BLaER1 (cell line): ENCODE results near the gene OSBPL10.

Experiments used
- H3K27ac ChIP-seq: shearing (Covaris generic); formaldehyde crosslinking; 2 replicates; pipeline ENCODE4 v1.8.1; 2022
- H3K27me3 ChIP-seq: shearing (Covaris generic); formaldehyde crosslinking; 2 replicates; pipeline ENCODE4 v1.8.1; 2022
- H3K36me3 ChIP-seq: shearing (Covaris generic); formaldehyde crosslinking; 2 replicates; pipeline ENCODE4 v1.8.1; 2022
- H3K4me1 ChIP-seq: shearing (Covaris generic); formaldehyde crosslinking; 2 replicates; pipeline ENCODE4 v1.8.1; 2022
- H3K4me2 ChIP-seq: shearing (Covaris generic); formaldehyde crosslinking; 2 replicates; pipeline ENCODE4 v1.8.1; 2022
- H3K4me3 ChIP-seq: shearing (Covaris generic); formaldehyde crosslinking; 2 replicates; pipeline ENCODE4 v1.8.1; 2022
- H3K9ac ChIP-seq: shearing (Covaris generic); formaldehyde crosslinking; 2 replicates; pipeline ENCODE4 v1.8.1; 2022
- H3K9me3 ChIP-seq: shearing (Covaris generic); formaldehyde crosslinking; 2 replicates; pipeline ENCODE4 v1.8.1; 2022
- H4K20me1 ChIP-seq: shearing (Covaris generic); formaldehyde crosslinking; 2 replicates; pipeline ENCODE4 v1.8.1; 2022
- Cebpa-rat ChIP-seq: shearing (Covaris generic); IDR thresholded peaks from 2 replicates; pipeline ENCODE4 v1.8.1; 2022

The OSBPL10 gene

DNA sequence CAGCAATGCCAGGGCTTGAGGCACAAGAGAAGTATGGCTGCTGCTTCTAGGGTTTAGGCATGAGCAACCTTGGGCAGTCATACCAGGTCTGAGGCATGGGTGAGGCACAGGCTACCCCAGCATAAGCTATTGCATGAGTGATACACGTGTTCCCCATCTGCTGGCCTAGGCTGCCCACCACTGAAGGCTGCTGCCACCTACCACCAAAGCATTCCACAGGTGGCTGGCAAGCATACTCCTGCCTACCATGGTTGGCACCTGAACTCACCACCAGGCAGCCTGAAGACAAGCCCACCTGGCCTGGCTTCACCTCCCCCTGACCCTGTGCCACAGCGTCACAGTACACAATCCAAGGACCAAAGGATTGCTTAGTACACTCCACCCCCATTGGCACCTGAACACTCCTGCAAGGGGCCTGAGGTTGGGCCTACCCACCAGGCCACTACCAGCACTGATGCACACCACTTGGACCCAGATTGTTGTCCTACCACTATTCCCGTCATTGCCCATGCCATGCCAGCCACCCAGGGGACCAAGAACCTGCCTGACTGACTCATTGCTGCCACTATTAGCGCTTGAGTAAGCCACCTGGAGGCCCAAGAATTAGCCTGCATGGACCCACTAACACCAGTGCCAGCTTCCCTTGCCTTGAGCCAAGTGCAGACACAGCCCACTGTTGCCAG, 332.6 kb downstream of the OSBPL10 start:
- TF ChIP-seq Cebpa-rat: no peak
- H3K4me2 ChIP-seq: no peak overlapping the region
- H3K9me3 ChIP-seq: peaks cover 81% of the 10 kb centered on the region
- H3K27me3 ChIP-seq: no peaks in the 10 kb centered on the region
- H4K20me1 ChIP-seq: no peaks in the 10 kb centered on the region
- peaks cover 54% of the 10 kb centered on the region for H3K36me3 ChIP-seq
- no peak overlapping the region for H3K9ac ChIP-seq
- H3K4me3 ChIP-seq: 0 out of 2 replicates have a peak overlapping the region, but pooled peaks have one; percentile 18
- H3K4me1 ChIP-seq: no peaks in the 10 kb centered on the region
- no peak overlapping the region for H3K27ac ChIP-seq

DNA sequence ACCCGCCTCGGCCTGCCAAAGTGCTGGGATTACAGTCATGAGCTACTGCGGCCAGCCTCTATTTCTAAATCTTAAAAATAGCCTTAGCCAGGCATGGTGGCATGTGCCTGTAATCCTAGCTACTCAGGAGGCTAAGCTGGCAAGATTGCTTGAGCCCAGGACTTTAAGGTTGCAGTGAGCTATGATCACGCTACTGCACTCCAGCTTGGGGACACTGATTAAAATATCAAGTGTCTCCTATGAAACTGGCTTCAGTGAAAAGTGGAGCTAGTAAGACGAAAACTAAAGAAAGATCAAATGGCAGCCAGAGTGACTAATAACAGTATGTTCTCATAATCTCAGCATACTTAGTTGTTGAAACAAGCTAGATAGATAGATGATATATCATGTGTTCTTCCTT, 335.8 kb downstream of the OSBPL10 start:
- Histone ChIP-seq H3K4me2 (no peak overlapping the region), H3K27me3 (no peaks in the 10 kb centered on the region), H3K4me3 (no peak overlapping the region), H3K36me3 (peaks cover 55% of the 10 kb centered on the region), H3K4me1 (no peaks in the 10 kb centered on the region), H4K20me1 (no peaks in the 10 kb centered on the region), H3K9ac (no peak overlapping the region), H3K27ac (no peak overlapping the region), H3K9me3 (peaks cover 50% of the 10 kb centered on the region)
- no peak for TF ChIP-seq Cebpa-rat

GRCh38 chr3:31639828-31640227, 341.2 kb downstream of the OSBPL10 start:
- TF ChIP-seq Cebpa-rat: no peak
- Histone ChIP-seq H3K9me3 (no peaks in the 10 kb centered on the region), H3K4me2 (no peak overlapping the region), H3K27me3 (no peaks in the 10 kb centered on the region), H3K4me1 (peaks cover 15% of the 10 kb centered on the region), H3K4me3 (no peak overlapping the region), H3K36me3 (peaks cover 47% of the 10 kb centered on the region), H3K9ac (no peak overlapping the region), H4K20me1 (no peaks in the 10 kb centered on the region), H3K27ac (no peak overlapping the region)

- H3K9ac ChIP-seq: no peak overlapping the region
- H3K4me2 ChIP-seq: peak overlapping the region; percentile 28; the same call in 1 of the 2 replicates
- H3K4me3 ChIP-seq: no peak overlapping the region
- H4K20me1 ChIP-seq: no peaks in the 10 kb centered on the region
- H3K9me3 ChIP-seq: no peaks in the 10 kb centered on the region
- no peak for TF ChIP-seq Cebpa-rat
- no peaks in the 10 kb centered on the region for H3K27me3 ChIP-seq
- peaks cover 15% of the 10 kb centered on the region for H3K4me1 ChIP-seq
- peaks cover 60% of the 10 kb centered on the region for H3K36me3 ChIP-seq
- H3K27ac ChIP-seq: no peak overlapping the region
These were observed 344.2 kb downstream of the OSBPL10 start for GRCh38 chr3:31636694-31637442.

DNA sequence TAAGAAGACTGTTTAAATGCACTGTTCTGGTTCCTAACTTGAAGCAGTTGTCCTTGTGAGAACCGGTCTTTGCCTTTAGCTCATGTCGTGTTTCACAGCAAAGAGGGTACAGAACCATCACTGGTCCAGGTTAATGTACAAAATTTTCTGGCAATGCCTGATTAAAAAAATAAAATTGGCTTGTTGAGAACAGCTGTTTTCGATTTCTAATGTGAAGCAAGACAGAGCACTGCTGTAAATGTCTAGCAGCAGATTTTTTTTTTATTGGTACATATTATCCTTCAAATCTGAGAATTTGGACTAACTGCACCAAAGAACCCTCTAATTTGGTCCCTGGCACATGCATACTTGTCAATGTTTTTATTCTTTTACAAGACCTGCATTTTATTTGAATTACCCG, 345.0 kb downstream of the OSBPL10 start:
- no peak overlapping the region for H3K27ac ChIP-seq
- H3K36me3 ChIP-seq: peaks cover 68% of the 10 kb centered on the region
- TF ChIP-seq Cebpa-rat: no peak
- H3K9me3 ChIP-seq: no peaks in the 10 kb centered on the region
- H3K4me3 ChIP-seq: no peak overlapping the region
- H3K4me1 ChIP-seq: peaks cover 15% of the 10 kb centered on the region
- no peak overlapping the region for H3K9ac ChIP-seq
- H3K4me2 ChIP-seq: no peak overlapping the region
- no peaks in the 10 kb centered on the region for H3K27me3 ChIP-seq
- no peaks in the 10 kb centered on the region for H4K20me1 ChIP-seq

GRCh38 chr3:31635545-31635944, 345.5 kb downstream of the OSBPL10 start:
- H3K4me1 ChIP-seq: peaks cover 15% of the 10 kb centered on the region
- H3K9me3 ChIP-seq: no peaks in the 10 kb centered on the region
- no peaks in the 10 kb centered on the region for H3K27me3 ChIP-seq
- no peak overlapping the region for H3K4me2 ChIP-seq
- no peak overlapping the region for H3K9ac ChIP-seq
- no peak overlapping the region for H3K4me3 ChIP-seq
- H3K27ac ChIP-seq: no peak overlapping the region
- H3K36me3 ChIP-seq: peaks cover 73% of the 10 kb centered on the region
- TF ChIP-seq Cebpa-rat: no peak
- no peaks in the 10 kb centered on the region for H4K20me1 ChIP-seq

DNA sequence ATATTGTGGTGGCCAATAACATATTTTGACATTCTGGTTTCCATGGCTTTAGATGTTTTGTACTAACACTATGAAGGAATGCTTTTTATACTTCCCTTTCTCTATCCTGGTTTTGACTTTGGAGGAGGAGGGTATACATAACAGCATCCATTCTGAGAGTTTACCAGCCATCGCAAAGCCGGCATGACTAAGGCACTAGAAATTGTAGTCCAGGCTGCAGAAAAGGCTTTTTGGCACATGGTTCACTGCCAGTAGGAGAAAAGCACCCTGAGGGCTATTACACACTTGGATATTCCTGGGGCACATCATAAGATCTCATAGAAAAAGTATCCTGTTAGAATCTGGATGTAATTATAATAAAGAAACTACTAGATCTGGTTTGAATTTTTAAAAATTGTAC, 346.6 kb downstream of the OSBPL10 start:
- H3K4me2 ChIP-seq: no peak overlapping the region
- H3K9me3 ChIP-seq: no peaks in the 10 kb centered on the region
- H4K20me1 ChIP-seq: no peaks in the 10 kb centered on the region
- no peaks in the 10 kb centered on the region for H3K27me3 ChIP-seq
- no peak overlapping the region for H3K4me3 ChIP-seq
- no peak overlapping the region for H3K27ac ChIP-seq
- no peak for TF ChIP-seq Cebpa-rat
- H3K9ac ChIP-seq: no peak overlapping the region
- H3K4me1 ChIP-seq: peaks cover 15% of the 10 kb centered on the region
- peaks cover 84% of the 10 kb centered on the region for H3K36me3 ChIP-seq

DNA sequence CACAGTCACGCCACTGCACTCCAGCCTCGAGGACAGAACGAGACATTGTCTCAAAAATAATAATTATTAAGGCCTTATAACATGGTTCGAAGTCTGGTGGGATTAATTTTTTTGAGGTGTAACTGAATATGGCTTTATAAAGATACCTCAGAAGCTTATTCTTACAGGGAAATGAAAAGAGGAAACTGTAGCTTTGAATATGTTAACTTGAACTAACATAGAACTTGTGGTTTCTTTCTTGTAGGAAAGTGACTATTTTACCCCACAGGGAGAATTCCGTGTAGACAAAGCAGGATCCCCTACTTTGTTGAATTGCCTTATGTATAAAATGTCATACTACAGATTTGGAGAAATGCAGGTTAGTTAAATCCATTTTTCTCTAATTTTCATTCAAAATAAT, 352.0 kb downstream of the OSBPL10 start:
- no peak overlapping the region for H3K27ac ChIP-seq
- H3K27me3 ChIP-seq: no peaks in the 10 kb centered on the region
- no peak overlapping the region for H3K9ac ChIP-seq
- TF ChIP-seq Cebpa-rat: no peak
- no peak overlapping the region for H3K4me2 ChIP-seq
- H3K36me3 ChIP-seq: peaks cover 85% of the 10 kb centered on the region
- H3K4me3 ChIP-seq: no peak overlapping the region
- H4K20me1 ChIP-seq: 0 out of 2 replicates have a peak, but pooled peaks cover 7% of the 10 kb centered on the region
- H3K9me3 ChIP-seq: no peaks in the 10 kb centered on the region
- peaks cover 10% of the 10 kb centered on the region; the same call in 1 of the 2 replicates for H3K4me1 ChIP-seq

- TF ChIP-seq Cebpa-rat: no peak
- Histone ChIP-seq H3K4me1 (peaks cover 10% of the 10 kb centered on the region; the same call in 1 of the 2 replicates), H3K36me3 (peaks cover 88% of the 10 kb centered on the region), H3K4me2 (no peak overlapping the region), H4K20me1 (0 out of 2 replicates have a peak, but pooled peaks cover 7% of the 10 kb centered on the region), H3K9ac (no peak overlapping the region), H3K9me3 (no peaks in the 10 kb centered on the region), H3K27me3 (no peaks in the 10 kb centered on the region), H3K27ac (no peak overlapping the region), H3K4me3 (no peak overlapping the region)
These were observed 355.7 kb downstream of the OSBPL10 start for GRCh38 chr3:31625358-31625757.

GRCh38 chr3:31624083-31624709, 356.9 kb downstream of the OSBPL10 start:
- H3K27ac ChIP-seq: no peak overlapping the region

More at GRCh38 chr3:31624083-31624709, 356.9 kb downstream of the OSBPL10 start:
- Histone ChIP-seq H3K4me2 (no peak overlapping the region), H3K4me1 (peaks cover 9% of the 10 kb centered on the region; the same call in 1 of the 2 replicates), H3K9ac (no peak overlapping the region), H4K20me1 (0 out of 2 replicates have a peak, but pooled peaks cover 7% of the 10 kb centered on the region), H3K27me3 (no peaks in the 10 kb centered on the region), H3K9me3 (no peaks in the 10 kb centered on the region), H3K36me3 (peaks cover 87% of the 10 kb centered on the region), H3K4me3 (no peak overlapping the region)
- TF ChIP-seq Cebpa-rat: no peak
